HG03064 (cell line): ENCODE results near the gene AOPEP.

Source experiments
- ATAC-seq: cut with Tn5 transposase; IDR thresholded peaks from one replicate; pipeline ENCODE4 v1.9.1; 2021; ENCODE audit warnings: low read depth; ENCODE audit not compliant: unreplicated experiment

Gene AOPEP

DNA sequence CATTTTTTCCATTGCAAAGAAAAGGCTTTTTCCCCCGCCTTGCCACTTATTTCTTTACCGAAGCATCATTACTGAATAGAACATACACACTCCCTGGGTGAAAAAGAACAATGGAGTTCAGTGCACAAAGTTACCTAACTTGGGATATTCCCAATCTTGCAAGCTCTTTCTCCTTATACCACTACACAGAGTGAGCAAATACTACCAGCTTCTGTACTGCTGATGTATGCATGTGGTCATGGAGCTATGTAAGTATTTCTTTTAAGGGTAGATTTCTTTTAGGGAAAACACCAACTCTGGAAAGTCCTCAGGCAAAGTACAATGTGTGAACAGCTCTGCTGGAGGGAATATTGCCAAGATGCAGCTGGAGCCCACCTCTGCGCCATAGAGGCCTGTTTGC is 81.1 kb downstream of the AOPEP start:
- ATAC-seq = no peak

DNA sequence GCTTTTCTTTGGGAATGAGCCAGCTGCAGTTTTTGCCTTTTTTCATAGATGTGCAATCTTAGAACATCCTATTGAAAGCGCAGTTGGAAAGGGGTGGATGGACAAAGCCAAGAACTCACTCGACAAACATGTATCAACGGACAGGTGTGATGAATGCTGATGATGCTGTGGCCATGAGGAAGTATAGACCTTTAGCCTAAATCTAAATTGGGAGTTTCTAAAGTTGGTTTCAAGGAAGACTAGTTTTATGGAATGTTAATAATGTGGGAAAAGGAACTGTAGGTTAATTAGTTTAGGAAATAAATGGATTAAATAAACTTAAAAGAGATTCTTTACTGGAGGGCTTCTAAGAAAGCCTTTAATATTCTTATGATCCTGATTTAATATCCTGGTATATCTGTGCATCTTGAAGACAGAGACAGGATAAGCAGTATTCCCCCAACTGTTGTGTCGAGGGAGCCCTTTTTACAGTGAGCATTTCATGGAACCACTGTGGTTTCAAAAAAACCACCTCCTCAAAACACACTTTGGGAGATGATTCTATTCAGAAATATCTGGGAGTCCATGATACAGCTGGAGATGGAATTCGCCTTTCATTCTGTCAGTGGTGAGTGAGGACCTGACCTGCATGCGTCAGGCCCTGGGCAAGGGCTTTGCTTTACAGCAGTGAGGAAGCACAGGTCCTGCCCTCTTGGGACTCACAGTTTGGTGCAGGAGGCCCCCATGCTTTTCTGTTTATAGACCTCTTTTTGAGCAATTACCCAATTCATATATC is 82.6 kb downstream of the AOPEP start:
- ATAC-seq = no peak

DNA sequence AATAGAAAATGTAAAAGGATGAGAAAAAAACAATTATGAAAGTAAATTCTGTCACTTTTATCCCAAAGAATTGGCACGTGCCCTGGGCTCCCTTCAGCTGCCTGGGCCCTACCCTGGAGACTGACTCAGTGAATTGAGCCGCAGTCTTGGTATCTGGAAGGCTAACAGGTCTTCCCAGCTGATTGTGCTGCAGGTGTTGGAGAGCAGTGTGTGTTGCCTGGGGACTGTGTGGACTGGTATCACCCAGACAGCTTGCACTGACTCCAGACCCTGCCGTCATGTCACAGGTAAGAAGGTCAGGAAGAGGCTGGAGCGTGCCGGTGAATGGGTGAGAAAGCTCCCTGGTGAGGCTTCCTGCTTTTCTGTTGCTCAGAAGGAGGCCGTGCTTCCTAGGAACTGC is 83.3 kb downstream of the AOPEP start:
- ATAC-seq = no peak

DNA sequence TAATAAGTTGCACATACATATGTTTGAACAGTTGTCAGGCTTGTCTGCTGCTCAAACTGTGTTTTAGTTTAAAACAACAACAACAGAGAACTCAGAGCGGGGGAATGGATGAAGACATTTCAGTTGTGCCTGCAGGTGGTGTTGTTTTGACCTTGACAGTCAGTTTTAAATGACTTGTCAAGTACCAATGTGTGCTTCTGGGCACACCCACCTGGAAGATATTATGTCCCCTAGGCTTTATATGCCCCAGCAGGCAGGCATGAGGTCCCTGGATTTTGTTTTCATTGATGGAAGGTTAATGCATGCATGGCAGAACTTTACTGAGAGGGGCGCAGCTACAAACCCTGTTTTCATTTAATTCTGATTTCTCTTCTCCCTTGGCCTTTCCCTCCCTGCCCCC is 84.6 kb downstream of the AOPEP start:
- no peak for ATAC-seq

DNA sequence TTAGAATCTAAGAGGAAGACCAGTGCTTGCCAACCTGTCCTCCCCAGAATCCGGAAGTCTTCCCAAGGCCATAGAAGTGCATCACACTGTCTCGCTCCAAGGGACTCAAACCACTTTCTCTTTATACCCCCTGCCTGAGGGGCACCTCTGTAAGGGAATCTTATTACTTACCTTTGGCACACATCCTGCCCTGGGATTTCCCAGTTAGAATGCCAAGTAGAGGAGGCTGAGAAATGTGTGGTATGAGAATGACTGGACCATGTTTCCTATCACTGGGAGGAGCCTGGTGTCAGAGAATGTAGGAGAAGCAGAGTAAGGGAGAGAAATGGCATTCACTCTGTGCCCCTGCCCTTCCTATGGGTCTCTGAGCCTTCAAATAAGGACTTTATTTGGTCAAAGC is 85.8 kb downstream of the AOPEP start:
- no peak for ATAC-seq

- ATAC-seq = no peak
Measured at GRCh38 chr9:94813379-94813778, 86.9 kb downstream of the AOPEP start.

GRCh38 chr9:94817291-94818177 is 91.0 kb downstream of the AOPEP start:
- ATAC-seq = no peak

- ATAC-seq = no peak
Measured at GRCh38 chr9:94818178-94818541, 91.7 kb downstream of the AOPEP start.

GRCh38 chr9:94819161-94819687 is 92.7 kb downstream of the AOPEP start:
- no peak for ATAC-seq

GRCh38 chr9:94821098-94821887 is 94.8 kb downstream of the AOPEP start:
- ATAC-seq = peak; percentile 54

DNA sequence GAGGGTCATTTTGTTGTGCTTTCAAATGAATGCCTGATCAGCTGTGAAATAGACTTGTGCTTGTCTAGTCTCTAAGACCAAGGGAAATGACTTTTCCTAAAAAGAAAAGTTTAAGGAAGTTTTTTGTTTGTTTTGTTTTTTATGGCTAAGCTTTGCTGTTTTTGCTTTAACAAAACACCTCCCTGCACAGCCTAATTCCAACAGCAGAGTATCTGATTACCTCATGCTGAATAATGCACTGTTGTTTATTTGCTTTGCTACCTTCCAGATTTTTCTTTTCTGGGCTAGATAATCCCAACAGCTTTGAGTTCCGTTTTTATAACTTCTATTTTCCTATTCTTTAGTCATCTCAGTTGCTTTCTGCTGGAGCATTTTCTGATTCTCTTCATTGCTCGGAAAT is 95.8 kb downstream of the AOPEP start:
- no peak for ATAC-seq

GRCh38 chr9:94823710-94824109 is 97.2 kb downstream of the AOPEP start:
- ATAC-seq = no peak

DNA sequence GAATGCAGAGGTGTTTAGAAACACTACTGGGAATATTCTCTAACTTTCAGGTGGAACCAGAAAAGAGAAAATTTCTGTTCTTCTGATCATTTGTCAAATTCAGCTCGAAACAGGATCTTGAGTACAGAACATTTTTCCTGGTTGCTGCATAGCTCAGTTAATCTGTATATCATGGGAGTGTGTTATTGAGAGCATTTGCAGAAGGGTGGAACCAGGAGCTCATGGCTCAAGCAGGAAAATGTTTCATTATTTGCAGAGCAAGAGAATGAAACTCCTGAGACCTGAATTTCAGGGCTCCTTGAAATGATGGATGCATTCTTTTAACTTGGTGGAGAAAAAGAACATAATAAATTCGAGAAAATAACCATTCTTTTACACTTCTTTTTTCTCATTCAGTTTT is 97.9 kb downstream of the AOPEP start:
- ATAC-seq = no peak

DNA sequence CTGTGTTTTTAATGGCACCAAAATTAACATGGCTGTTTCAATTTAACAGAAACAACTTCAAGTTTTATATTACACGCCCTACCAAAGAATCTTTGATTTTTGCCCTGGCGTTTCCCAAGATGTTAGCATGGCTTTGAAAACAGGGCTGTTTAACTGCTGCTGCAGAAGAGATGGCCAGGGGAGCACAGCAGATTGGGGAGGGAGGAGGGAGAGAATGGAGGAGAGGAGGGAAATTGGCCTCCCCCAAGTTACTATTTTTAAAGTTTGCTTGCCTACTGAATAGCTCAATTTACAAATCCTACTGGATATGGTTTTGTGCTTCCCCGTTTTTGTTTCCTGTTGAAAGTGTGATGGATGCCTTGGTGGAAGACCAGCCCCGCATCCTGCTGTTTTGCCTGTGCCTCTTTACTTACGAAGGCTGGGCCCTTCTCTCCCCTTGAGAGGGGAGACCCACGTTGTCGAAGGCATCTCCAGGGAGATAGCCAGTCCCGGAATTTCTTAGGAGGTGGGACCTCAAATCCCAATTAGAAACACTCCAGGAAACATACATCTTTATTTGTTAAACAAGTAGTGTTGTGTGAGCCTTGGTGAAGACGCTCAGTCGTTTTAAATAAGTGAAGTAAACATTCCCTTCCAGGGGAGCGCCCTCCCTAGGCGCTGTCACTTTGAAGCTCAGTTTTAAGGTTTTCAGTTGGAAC is 98.6 kb downstream of the AOPEP start:
- no peak for ATAC-seq

GRCh38 chr9:94825611-94825958 is 99.1 kb downstream of the AOPEP start:
- no peak for ATAC-seq

- no peak for ATAC-seq
Measured at GRCh38 chr9:94826044-94826443, 99.5 kb downstream of the AOPEP start.

DNA sequence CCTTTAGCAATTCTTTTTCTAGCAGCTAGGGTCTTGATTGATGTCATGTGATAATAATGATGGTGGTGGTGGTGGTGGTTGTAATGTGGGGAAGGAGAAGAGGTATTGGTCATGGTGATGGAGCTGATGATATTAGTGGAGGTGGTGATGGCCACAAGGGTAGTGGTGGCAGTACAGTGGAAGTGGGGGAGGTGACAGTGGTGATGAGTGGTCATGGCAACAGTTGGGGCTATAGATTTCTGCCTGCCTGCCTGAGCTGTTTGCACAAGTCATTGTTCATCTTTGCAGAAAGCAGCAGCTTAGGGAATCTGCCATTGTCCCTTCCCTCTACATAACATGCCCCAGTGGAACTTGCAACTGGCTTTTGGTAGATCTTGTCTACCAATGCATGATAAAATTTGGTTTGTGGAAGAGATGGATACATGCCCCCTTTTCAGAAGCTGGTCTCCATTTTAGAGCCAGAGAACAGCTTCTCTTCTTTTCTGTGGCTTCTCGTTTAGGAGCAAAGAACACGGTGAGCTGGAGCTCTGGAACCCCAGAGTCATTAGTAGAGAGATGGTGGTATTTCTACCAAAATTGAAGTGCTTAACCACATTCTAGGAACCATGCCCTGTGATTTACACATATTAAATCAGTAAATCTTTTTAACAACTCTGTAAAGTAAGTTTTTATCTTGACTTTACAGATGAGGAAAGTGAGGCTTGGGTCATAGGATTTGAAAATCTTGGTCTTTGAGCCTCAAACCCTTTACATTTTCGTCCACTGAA is 100.3 kb downstream of the AOPEP start:
- ATAC-seq = no peak

GRCh38 chr9:94827584-94828304 is 101.2 kb downstream of the AOPEP start:
- ATAC-seq = no peak
